Colonic mucosa (tissue), 4 donors: Measurements from ENCODE around the gene C17orf114.

Source experiments
- DNase-seq: peaks from one replicate; pipeline ENCODE4 v3.0.0-alpha.2; 2020
- H3K27ac ChIP-seq: fragments of 200-600 bp; one replicate; pipeline ENCODE4 v1.8.0; 2021
- H3K27me3 ChIP-seq: fragments of 200-600 bp; one replicate; pipeline ENCODE4 v1.8.0; 2021
- H3K36me3 ChIP-seq: fragments of 200-600 bp; one replicate; pipeline ENCODE4 v1.8.0; 2021
- H3K4me1 ChIP-seq: fragments of 200-600 bp; one replicate; pipeline ENCODE4 v1.8.0; 2021; ENCODE audit warnings: mild to moderate bottlenecking
- H3K4me3 ChIP-seq: fragments of 200-600 bp; one replicate; pipeline ENCODE4 v1.8.0; 2021
- H3K9ac ChIP-seq, 2 donors: one replicate each; pipeline ENCODE4 v1.7.0; 2013; ENCODE audit warnings: control low read depth in 2 of 2, low read depth in 2 of 2, low read length in 2 of 2
- H3K9me3 ChIP-seq: fragments of 200-600 bp; one replicate; pipeline ENCODE4 v1.8.0; 2021
- intact Hi-C: fragments of 100-400 bp; cut with DNase I; formaldehyde crosslinking; loops from one replicate; pipeline ENCODE4 v1.14.1; 2022
- TF ChIP-seq, protein P1 (sequence below): fragments of 200-600 bp; IDR thresholded peaks from one replicate; pipeline ENCODE4 v1.8.0; 2022; ENCODE audit warnings: antibody characterized with exemption, mild to moderate bottlenecking
- donor health status: healthy.
- donor health status: DM: no; HTN: no; CAD: no.
- donor health status: DM: no; HTN: no; CAD: no.

The C17orf114 gene

DNA sequence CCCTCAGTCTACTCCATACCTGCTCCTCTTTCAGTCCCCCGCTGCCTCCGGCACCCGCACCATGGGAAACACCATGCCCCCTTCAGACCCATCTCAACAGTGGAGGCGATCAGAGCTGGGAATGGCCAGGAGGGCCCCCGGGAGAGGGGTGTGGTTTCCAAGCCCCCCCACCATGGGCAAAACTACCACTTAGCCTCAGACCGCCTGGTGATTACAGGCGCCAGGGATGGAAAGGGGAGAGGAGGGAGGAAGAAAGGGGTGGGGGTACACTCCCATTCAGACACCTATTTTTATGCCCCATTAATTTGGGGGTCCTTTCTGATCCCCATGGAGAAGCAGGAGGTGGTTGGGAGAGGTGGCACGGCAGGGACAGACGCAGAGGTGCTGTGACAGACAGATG is at the start of gene C17orf114:
Gene C17orf114 (minus strand): TSS at position 101 of the 400 bp plus-strand sequence.
- no peak within 1 kb of the TSS for H3K27ac ChIP-seq
- no peaks in the 10 kb centered on the region for H3K27me3 ChIP-seq
- no peaks in the 10 kb centered on the region for H3K36me3 ChIP-seq
- H3K4me3 ChIP-seq = no peak within 1 kb of the TSS
- no peak for DNase-seq
- TF ChIP-seq, protein P1, sequence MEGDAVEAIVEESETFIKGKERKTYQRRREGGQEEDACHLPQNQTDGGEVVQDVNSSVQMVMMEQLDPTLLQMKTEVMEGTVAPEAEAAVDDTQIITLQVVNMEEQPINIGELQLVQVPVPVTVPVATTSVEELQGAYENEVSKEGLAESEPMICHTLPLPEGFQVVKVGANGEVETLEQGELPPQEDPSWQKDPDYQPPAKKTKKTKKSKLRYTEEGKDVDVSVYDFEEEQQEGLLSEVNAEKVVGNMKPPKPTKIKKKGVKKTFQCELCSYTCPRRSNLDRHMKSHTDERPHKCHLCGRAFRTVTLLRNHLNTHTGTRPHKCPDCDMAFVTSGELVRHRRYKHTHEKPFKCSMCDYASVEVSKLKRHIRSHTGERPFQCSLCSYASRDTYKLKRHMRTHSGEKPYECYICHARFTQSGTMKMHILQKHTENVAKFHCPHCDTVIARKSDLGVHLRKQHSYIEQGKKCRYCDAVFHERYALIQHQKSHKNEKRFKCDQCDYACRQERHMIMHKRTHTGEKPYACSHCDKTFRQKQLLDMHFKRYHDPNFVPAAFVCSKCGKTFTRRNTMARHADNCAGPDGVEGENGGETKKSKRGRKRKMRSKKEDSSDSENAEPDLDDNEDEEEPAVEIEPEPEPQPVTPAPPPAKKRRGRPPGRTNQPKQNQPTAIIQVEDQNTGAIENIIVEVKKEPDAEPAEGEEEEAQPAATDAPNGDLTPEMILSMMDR = no peak
- no peaks in the 10 kb centered on the region for H3K9me3 ChIP-seq
- H3K9ac ChIP-seq = no peak within 1 kb of the TSS
- intact Hi-C loops = no loop called here
- H3K4me1 ChIP-seq = peaks cover 5% of the 10 kb centered on the region

DNA sequence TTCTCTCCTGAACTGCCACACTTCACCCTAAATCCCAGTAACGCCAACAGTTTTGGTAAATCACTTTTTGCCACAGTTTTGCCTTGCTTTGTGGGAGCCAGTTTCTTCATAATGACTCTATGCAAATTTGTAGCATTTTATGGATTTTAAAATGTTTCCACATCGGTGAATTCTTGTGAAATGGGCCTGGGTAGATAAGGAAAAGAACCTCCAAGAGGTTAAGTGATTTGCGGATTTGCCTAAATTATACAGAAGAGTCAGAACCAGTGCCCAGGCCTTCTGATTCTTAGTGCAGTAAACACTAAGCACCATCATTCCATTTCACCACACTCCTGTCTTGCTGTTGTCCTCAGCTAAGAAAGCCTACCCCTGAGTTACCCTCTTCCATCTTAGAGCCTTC is 49.0 kb upstream of the C17orf114 start:
- Histone ChIP-seq H3K4me1 (peaks cover 20% of the 10 kb centered on the region), H3K9ac (no peak overlapping the region)

DNA sequence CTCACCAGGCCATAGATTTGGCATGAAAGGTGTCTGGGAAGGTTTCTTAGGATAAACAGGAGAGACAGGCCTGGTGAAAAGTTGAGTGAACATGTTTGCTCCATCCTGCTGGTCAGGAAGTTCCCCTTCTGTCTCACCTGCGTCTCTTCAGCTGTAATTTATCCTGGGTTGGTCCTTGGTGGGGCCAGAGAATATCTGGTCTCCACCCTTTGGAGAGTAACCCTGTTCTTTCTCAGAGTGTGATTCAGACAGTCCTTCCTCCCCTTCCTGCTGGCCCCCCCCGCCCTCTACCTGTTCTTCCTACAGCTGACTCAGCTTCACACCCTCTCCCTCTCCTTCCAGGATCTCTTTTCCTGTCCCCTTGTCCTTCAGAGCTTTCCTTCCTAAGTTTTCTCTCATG is 48.1 kb upstream of the C17orf114 start:
- Histone ChIP-seq H3K4me3 (no peak overlapping the region), H3K27me3 (no peaks in the 10 kb centered on the region), H3K9ac (no peak overlapping the region), H3K27ac (peak overlapping the region; percentile 78), H3K4me1 (peaks cover 20% of the 10 kb centered on the region), H3K9me3 (no peaks in the 10 kb centered on the region), H3K36me3 (no peaks in the 10 kb centered on the region)
- peak; percentile 72 for DNase-seq
- intact Hi-C loops = no loop called here
- TF ChIP-seq, protein P1 = no peak

More for the DNA sequence above, 49.0 kb upstream of the C17orf114 start:
- H3K4me3 ChIP-seq = no peak overlapping the region
- TF ChIP-seq, protein P1 = no peak
- intact Hi-C loops = no loop called here
- no peaks in the 10 kb centered on the region for H3K9me3 ChIP-seq
- H3K36me3 ChIP-seq = no peaks in the 10 kb centered on the region
- no peaks in the 10 kb centered on the region for H3K27me3 ChIP-seq
- peak overlapping the region; percentile 38 for H3K27ac ChIP-seq
- no peak for DNase-seq

DNA sequence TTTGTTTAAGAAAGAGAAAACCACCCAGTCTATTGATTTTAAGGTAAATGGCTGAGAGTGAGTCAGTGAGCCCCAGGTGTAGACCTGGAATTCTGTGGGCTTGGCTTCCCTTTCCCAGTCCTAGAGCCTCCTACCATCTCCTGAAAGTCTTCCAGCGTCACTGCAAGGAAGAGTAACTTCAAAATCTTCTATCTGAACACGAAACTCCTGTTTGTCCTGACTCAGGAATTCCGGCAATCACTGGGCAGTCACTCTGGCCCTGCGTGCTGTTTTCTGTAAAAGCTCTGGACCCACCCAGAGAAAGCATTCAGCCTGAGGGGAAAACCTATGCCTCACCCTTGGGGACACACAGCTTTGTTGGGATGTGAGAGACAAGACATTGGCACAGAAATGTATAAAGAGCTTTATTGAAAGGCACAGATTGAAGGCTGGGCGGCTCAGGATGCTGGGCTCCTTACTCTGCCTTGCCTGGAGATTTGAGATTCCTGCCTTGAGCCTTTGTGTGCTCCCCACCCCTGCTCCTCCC is 46.9 kb upstream of the C17orf114 start:
- Histone ChIP-seq H3K27me3 (no peaks in the 10 kb centered on the region), H3K9me3 (no peaks in the 10 kb centered on the region), H3K27ac (peak overlapping the region; percentile 78), H3K4me1 (peaks cover 20% of the 10 kb centered on the region), H3K36me3 (no peaks in the 10 kb centered on the region), H3K9ac (no peak overlapping the region), H3K4me3 (no peak overlapping the region)
- TF ChIP-seq, protein P1 = no peak
- intact Hi-C loops = no loop called here
- DNase-seq = no peak

DNA sequence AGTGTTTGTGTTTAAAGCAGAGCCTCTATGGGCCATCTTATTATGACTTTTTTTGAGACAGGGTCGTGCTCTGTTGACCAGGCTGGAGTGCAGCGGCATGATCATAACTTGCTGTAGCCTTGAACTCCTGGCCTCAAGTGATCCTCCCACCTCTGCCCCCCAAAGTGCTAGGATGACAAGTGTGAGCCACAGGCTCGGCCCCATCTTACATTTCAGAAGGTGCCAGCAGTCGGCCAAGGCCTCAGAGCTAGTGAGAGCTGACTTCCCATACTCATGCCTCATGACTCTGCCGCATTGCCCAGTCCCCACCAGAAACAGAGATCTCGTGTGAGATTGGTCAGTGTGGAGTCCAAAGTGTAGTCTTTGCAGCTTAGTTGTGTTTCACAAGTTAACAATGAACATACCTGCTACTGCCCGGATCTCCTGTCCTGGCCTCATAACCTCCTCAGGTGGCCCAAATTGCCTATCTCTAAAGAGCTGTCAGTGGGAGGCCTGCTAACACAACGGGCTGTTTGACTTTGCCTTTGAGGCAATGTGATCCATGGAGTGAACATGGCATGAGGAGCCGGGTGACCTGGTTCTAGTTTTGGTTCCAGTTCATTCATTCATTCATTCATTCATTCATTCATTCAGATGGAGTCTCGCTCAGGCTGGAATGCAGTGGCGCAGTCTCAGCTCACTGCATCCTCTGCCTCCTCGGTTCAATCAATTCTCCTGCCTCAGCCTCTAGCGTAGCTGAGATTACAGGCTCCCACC is 44.7 kb upstream of the C17orf114 start:
- H3K4me3 ChIP-seq = no peak overlapping the region
- no peak overlapping the region for H3K27ac ChIP-seq
- TF ChIP-seq, protein P1 = no peak
- no peaks in the 10 kb centered on the region for H3K27me3 ChIP-seq
- DNase-seq = no peak
- H3K9ac ChIP-seq = no peak overlapping the region
- H3K36me3 ChIP-seq = no peaks in the 10 kb centered on the region
- intact Hi-C loops = no loop called here
- no peaks in the 10 kb centered on the region for H3K9me3 ChIP-seq
- H3K4me1 ChIP-seq = peaks cover 14% of the 10 kb centered on the region
